GM12872 (cell line): ENCODE data around the gene HSPB3.

Experiments
- TF ChIP-seq, protein P1 (sequence below): IDR thresholded peaks from 3 replicates; pipeline ENCODE4 v1.5.1; 2011; ENCODE audit warnings: low read depth, mild to moderate bottlenecking, low read length, moderate library complexity; ENCODE audit not compliant: insufficient read depth

The HSPB3 gene

GRCh38 chr5:54460181-54460919, 4.9 kb downstream of the HSPB3 start:
- TF ChIP-seq, protein P1, sequence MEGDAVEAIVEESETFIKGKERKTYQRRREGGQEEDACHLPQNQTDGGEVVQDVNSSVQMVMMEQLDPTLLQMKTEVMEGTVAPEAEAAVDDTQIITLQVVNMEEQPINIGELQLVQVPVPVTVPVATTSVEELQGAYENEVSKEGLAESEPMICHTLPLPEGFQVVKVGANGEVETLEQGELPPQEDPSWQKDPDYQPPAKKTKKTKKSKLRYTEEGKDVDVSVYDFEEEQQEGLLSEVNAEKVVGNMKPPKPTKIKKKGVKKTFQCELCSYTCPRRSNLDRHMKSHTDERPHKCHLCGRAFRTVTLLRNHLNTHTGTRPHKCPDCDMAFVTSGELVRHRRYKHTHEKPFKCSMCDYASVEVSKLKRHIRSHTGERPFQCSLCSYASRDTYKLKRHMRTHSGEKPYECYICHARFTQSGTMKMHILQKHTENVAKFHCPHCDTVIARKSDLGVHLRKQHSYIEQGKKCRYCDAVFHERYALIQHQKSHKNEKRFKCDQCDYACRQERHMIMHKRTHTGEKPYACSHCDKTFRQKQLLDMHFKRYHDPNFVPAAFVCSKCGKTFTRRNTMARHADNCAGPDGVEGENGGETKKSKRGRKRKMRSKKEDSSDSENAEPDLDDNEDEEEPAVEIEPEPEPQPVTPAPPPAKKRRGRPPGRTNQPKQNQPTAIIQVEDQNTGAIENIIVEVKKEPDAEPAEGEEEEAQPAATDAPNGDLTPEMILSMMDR: no peak

GRCh38 chr5:54462281-54462680, 6.8 kb downstream of the HSPB3 start:
- TF ChIP-seq, protein P1: no peak

DNA sequence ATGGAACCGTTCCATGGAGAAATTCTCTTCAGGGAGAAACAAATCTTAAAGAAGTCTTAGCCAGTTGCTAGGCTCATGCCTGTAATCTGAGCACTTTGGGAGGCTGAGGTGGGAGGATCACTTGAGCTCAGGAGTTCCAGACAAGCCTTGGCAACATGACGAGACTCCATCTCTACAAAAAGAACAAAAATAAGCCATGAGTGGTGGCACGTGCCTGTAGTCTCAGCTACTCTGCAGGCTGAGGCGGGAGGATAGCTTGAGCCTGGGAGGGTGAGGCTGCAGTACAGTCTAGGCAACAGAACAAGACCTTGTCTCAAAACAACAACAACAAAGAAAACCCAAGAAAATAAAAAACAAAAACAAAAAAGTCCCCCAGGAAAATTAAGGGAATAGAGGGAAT, 8.2 kb downstream of the HSPB3 start:
- TF ChIP-seq, protein P1: no peak

DNA sequence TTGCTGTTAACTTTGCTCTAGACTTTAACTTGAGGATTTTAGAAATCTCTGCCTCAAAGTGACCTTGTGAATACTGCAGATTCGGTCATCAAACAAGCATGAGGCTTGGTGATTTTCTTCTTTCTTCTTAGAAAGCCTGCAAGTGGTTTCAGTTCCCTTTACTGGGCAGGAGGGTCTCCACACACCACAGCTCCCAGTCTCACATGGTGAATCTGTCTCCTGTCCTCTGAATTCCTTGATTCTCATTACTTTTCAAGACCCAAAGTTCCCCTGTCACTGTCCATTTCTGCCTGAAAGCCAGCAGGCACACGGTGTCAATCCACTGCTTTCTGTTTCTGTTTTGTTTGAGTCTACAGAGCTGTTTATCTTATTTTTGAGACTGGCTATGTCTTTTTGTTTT, 14.1 kb downstream of the HSPB3 start:
- TF ChIP-seq, protein P1: no peak

- TF ChIP-seq, protein P1: no peak
Measured at GRCh38 chr5:54470128-54470527, 14.6 kb downstream of the HSPB3 start.

DNA sequence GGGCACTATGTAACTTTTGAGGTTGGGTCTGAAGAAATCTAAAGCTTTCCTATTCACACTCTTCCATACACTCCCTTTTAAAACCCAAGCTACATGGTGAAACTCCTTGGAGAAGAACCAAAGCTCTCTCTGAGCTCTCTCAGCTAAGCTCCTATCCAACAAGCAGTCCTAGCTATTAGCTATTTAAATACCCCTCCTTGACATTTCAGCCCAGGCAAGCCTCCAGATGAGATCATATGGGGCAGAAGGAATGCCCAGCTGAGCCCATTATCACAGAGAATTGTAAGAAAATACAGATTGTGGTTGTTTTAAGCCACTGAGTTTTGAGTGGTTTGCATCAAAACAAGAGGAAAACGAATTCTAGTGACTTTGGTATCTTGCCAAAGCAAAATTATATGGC, 15.2 kb downstream of the HSPB3 start:
- TF ChIP-seq, protein P1: no peak

DNA sequence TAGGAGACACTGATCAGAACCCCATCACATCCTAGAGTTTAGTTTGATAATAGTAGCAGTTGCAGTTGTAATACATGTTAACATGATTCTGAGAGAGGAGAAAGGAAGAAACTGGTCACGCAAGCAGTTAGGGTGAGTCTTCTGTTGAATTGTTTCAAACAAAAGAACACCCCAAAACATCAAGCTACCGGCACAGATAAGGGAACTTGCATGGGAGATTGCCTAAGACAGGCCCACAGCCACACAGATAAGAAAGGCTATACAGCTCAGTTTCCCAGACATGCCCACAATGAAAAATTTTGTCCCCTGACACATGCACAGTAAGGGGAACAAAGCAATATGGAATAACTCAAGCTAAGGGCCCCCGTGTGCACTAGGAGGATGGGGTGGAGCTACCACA, 15.9 kb downstream of the HSPB3 start:
- TF ChIP-seq, protein P1: no peak

- TF ChIP-seq, protein P1: no peak
Measured at GRCh38 chr5:54476682-54477081, 21.2 kb downstream of the HSPB3 start.
